Measurements from ENCODE around the gene ELMOD3. TPM values are rescaled to one million over a fixed set of nuclear protein-coding genes. Genes with fewer than 3 reads are reported as not detected.

Gene ELMOD3
- total RNA-seq, 1 donor from 2014 or later = 25.4 TPM

DNA sequence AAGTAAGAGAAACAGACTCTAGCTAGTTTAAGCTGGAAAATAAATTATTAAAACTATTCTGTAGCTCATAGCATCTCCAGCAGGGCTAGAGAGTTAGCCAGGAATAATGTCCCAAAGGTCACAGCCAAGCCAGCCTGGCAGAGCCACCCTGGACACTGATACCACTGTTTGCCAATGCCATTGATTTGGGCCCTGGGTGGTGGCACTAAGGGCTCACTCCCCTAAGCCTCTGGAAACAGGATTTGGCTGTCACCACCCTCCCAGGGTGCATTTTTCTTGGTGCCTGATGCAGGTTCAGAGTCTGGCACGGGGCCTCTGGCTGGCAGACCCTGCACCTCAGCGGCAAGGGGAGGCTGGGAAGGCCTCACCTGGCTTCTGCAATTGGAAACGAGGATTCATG, 71.0 kb downstream of the ELMOD3 start:
- no peak overlapping the region for H3K4me3 Mint-ChIP-seq
- DNase-seq = no peak
- no peaks in the 10 kb centered on the region for H3K36me3 Mint-ChIP-seq (ENCODE audit: low read depth)
- ChIA-PET CTCF (no interaction called here), POLR2A (no interaction called here)
- no peak for TF ChIP-seq CTCF (IDR thresholded peaks at IDR 0.05)
- H3K27me3 Mint-ChIP-seq = no peaks in the 10 kb centered on the region
- H3K27ac Mint-ChIP-seq = no peak overlapping the region
- intact Hi-C loops (cut with micrococcal nuclease) = no loop called here
- H3K4me1 Mint-ChIP-seq = peaks cover 4% of the 10 kb centered on the region
- no peaks in the 10 kb centered on the region for H3K9me3 Mint-ChIP-seq
- ATAC-seq (ENCODE audit: low read depth) = no peak

DNA sequence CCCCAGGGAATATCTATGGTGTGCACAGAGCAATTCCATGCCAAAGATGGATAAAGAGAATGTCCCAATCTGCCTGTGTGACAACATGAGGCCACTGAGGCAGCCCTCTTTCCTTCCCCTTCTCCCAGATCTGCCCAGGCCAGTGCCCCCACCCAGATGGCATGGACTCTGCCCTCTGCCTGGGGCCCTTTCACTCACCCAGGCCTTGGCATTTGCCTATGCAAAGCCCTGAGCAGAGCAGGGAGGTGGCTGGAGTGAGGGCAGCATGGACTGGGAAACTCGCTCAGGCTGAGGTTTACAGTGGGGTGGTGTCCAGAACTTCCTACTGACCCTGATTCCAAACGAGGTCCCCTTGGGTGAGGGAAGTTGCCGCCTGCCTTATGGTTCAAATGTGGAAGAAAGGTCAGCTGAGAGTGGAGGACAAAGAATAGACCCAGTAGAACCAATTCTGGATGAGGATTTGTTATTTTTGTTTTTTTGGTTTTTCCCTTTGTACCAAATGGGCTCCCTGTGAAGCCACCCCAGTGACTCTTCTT, 72.8 kb downstream of the ELMOD3 start:
- CTCF ChIA-PET = interaction anchor here (1.0 kb wide), 1 partner anchor 125 kb away, joined by 4 read pairs; no protein-coding TSS in a partner anchor
- intact Hi-C loops (cut with micrococcal nuclease) = no loop called here
- Mint-ChIP-seq H3K4me3 (no peak overlapping the region), H3K27me3 (no peaks in the 10 kb centered on the region), H3K36me3 (ENCODE audit: low read depth) (no peaks in the 10 kb centered on the region), H3K27ac (no peak overlapping the region), H3K9me3 (no peaks in the 10 kb centered on the region), H3K4me1 (no peaks in the 10 kb centered on the region)
- TF ChIP-seq CTCF (IDR thresholded peaks at IDR 0.05) = no peak
- POLR2A ChIA-PET = interaction anchor here (0.7 to 2.7 kb wide), 3 partner anchors 11 to 111 kb away, joined by 3 to 11 read pairs (median 4); partner anchors contain the start of gene MAT2A
- ATAC-seq (ENCODE audit: low read depth) (no peak), DNase-seq (no peak)

DNA sequence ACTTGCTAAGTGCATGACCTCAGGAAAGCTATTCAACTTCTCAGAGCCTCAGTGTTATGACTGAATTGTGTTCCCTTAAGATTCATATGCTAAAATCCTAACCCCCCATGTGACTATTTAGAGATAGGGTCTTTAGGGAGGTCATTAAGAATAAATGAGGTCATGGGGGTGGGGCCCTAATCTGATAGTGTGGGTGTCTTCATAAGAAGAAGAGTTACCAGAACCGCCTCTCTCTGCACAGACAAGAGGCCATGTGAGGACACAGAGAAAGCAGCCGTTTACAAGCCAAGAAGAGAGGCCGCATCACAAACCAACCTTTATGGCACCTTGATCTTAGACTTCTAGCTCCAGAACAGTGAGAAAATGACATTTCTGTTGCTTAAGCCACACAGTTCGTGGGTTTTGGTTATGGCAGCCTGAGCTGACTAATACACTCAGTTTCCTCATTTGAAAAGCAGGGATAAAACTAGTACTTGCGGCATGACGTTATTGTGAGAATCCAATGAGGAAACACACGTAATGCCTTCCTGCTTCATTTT, 73.8 kb downstream of the ELMOD3 start:
- Mint-ChIP-seq H3K27me3 (no peaks in the 10 kb centered on the region), H3K4me1 (no peaks in the 10 kb centered on the region), H3K9me3 (no peaks in the 10 kb centered on the region), H3K36me3 (ENCODE audit: low read depth) (no peaks in the 10 kb centered on the region), H3K27ac (no peak overlapping the region), H3K4me3 (no peak overlapping the region)
- no peak for ATAC-seq (ENCODE audit: low read depth)
- intact Hi-C loops (cut with micrococcal nuclease) = no loop called here
- ChIA-PET POLR2A (interaction anchor here (0.6 to 2.7 kb wide), 4 partner anchors 10 to 110 kb away, joined by 3 to 11 read pairs (median 6); partner anchors contain the start of gene MAT2A), CTCF (interaction anchor here (1.0 to 1.4 kb wide), 2 partner anchors 9 to 124 kb away, joined by 4 read pairs; no protein-coding TSS in a partner anchor)
- TF ChIP-seq CTCF (IDR thresholded peaks at IDR 0.05) = no peak
- DNase-seq = no peak

GRCh38 chr2:85429213-85429923, 74.8 kb downstream of the ELMOD3 start:
- ChIA-PET CTCF (interaction anchor here (1.4 kb wide), 1 partner anchor 10 kb away, joined by 4 read pairs; no protein-coding TSS in a partner anchor), POLR2A (interaction anchor here (0.6 to 2.7 kb wide), 3 partner anchors 9 to 91 kb away, joined by 5 to 11 read pairs (median 9); partner anchors contain the start of gene SH2D6)
- H3K27ac Mint-ChIP-seq = no peak overlapping the region
- no peaks in the 10 kb centered on the region for H3K27me3 Mint-ChIP-seq
- no peak overlapping the region for H3K4me3 Mint-ChIP-seq
- TF ChIP-seq CTCF (IDR thresholded peaks at IDR 0.05) = no peak
- DNase-seq (no peak), ATAC-seq (ENCODE audit: low read depth) (no peak)
- H3K4me1 Mint-ChIP-seq = no peaks in the 10 kb centered on the region
- intact Hi-C loops (cut with micrococcal nuclease) = no loop called here
- H3K9me3 Mint-ChIP-seq = no peaks in the 10 kb centered on the region
- H3K36me3 Mint-ChIP-seq (ENCODE audit: low read depth) = no peaks in the 10 kb centered on the region

DNA sequence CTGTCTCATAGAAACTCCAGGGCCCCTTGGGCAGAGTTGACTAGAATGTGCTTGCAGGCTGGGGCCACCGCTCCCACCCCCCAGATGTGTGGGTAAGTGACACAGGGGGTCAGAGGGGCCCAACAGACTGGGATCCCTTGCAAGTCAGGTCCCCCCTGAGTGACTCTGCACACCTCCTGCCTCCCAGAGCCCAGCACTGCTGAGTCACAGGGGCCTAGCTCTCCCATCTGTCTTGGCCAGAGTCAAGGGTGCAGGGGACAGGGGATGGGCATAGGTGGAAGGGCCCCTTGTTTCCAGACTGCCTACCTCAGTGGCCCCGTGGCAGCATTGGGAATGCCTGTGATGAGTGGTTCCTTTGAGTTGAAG, 75.3 kb downstream of the ELMOD3 start:
- intact Hi-C loops (cut with micrococcal nuclease) = no loop called here
- Mint-ChIP-seq H3K4me3 (no peak overlapping the region), H3K36me3 (ENCODE audit: low read depth) (no peaks in the 10 kb centered on the region), H3K27me3 (no peaks in the 10 kb centered on the region), H3K4me1 (no peaks in the 10 kb centered on the region), H3K27ac (no peak overlapping the region), H3K9me3 (no peaks in the 10 kb centered on the region)
- ATAC-seq (ENCODE audit: low read depth) = no peak
- TF ChIP-seq CTCF (IDR thresholded peaks at IDR 0.05) = no peak
- DNase-seq = no peak
- ChIA-PET POLR2A (interaction anchor here (1.0 to 2.7 kb wide), 3 partner anchors 8 to 109 kb away, joined by 3 to 11 read pairs (median 5); partner anchors contain the start of genes MAT2A and SH2D6), CTCF (no interaction called here)
